Measurements from ENCODE around the gene TIMP4. TPM values are rescaled to one million over a fixed set of nuclear protein-coding genes. Genes with fewer than 3 reads are reported as not detected.

The TIMP4 gene
- 5.2 TPM for total RNA-seq
- long read RNA-seq, partial matches to known transcripts = 0 of 7 reads
- long read RNA-seq, other reads (novel, unspliced or antisense) = 3 of 7 reads

DNA sequence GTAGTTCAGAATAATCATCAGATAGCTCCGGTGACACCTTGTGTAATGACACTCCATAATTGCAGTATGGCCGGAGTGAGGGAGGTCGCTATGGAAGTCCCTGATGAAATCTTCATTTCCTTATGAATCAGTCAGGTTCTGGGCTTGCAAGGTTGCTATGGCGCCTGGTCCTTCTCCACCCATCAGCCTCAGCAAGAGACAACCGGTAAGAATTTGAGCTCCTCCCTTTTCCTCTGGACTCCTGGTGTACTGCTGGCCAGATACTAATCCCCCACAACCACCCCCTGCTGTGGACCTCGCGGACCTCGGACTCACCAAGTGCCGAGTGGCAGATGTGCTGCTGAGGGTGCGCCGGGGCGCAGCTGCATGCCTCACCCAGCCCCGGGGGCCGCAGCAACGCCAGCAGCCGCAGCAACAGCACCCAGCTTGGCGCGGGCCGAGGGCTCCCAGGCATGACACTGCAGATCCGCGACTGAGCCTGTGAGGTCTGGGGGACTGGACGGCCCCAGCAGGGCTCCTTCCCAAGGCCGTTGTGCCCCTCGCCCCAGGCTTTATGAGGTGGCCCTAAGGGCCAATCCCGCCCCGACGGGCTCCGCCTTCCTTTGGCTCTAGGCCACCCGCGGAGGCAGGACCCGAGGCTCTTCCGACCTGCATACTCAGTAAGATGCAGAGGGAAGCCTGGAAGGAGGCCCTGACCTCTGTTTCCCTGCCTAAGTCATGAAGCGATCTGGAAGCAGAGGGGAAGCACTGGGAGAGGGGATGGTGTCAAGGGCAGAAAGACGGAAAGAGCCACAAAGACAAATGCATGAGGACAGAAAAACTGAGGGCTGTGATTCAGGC, at the start of gene TIMP4:
Gene TIMP4 (minus strand): TSS at position 526 of the 840 bp plus-strand sequence. CDS start 72 bp downstream, at position 454.
- H3K4me3 ChIP-seq = peak within 1 kb of the TSS; percentile 53
- ATAC-seq (peak; percentile 58 to 64), DNase-seq (peak; percentile 46)
- no peaks in the 10 kb centered on the region for H3K9me3 ChIP-seq
- H3K4me1 ChIP-seq = no peaks in the 10 kb centered on the region
- H3K27me3 ChIP-seq (ENCODE audit: low read depth) = peaks cover 13% of the 10 kb centered on the region
- no peaks in the 10 kb centered on the region for H3K36me3 ChIP-seq
- TF ChIP-seq CTCF (IDR thresholded peaks at IDR 0.05) = no peak
- H3K27ac ChIP-seq = no peak within 1 kb of the TSS
- intact Hi-C loops (cut with DNase I) = no loop called here

DNA sequence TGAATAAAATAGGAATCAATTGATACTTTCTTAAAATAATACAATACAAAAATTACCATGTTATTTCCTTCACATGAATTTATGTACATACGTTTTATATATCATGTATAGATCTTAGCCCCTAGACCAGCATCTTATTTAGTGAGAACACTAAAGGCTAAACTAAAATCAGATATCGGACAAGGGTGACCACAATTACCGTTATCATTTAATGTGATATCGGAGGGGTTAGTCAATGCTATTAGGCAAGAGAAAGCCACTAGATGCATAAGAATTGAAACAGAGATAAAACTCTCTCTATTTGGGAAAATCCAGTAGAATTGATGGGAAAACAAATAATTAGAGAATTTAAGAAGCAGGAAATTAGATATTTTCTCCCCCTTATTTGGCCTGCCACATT, 46.5 kb upstream of the TIMP4 start:
- no peak overlapping the region for H3K4me3 ChIP-seq
- no peaks in the 10 kb centered on the region for H3K36me3 ChIP-seq
- H3K27ac ChIP-seq = no peak overlapping the region
- no peak for ATAC-seq
- intact Hi-C loops (cut with DNase I) = no loop called here
- no peaks in the 10 kb centered on the region for H3K9me3 ChIP-seq
- DNase-seq = no peak
- H3K27me3 ChIP-seq (ENCODE audit: low read depth) = no peaks in the 10 kb centered on the region
- TF ChIP-seq CTCF (IDR thresholded peaks at IDR 0.05) = no peak
- no peaks in the 10 kb centered on the region for H3K4me1 ChIP-seq

- Histone ChIP-seq H3K36me3 (no peaks in the 10 kb centered on the region), H3K9me3 (no peaks in the 10 kb centered on the region), H3K27me3 (ENCODE audit: low read depth) (no peaks in the 10 kb centered on the region), H3K27ac (no peak overlapping the region), H3K4me3 (no peak overlapping the region), H3K4me1 (no peaks in the 10 kb centered on the region)
- ATAC-seq (no peak), DNase-seq (no peak)
- TF ChIP-seq CTCF (IDR thresholded peaks at IDR 0.05) = no peak
- intact Hi-C loops (cut with DNase I) = no loop called here
Observed at GRCh38 chr3:12201813-12202212, 43.1 kb upstream of the TIMP4 start.

DNA sequence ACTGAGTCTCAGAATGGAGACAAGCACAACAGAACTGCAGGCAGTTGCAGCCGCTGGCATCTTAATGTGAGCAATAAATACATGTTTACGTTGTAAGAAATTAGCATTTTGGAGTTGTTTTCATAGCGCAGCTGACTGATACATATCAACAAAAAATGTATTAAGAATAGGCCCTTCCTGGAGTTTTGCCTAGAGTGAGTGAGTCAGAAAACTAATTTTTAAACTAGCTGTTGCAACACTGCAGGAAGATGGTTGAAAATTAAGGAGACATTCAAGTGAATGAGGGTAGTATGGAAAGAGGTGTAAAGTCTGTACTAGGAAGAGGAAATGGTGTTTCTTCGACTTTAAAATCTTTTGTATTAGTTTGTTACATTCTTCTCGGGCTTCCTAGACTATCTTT, 39.6 kb upstream of the TIMP4 start:
- TF ChIP-seq CTCF (IDR thresholded peaks at IDR 0.05) = no peak
- intact Hi-C loops (cut with DNase I) = no loop called here
- no peak for ATAC-seq

DNA sequence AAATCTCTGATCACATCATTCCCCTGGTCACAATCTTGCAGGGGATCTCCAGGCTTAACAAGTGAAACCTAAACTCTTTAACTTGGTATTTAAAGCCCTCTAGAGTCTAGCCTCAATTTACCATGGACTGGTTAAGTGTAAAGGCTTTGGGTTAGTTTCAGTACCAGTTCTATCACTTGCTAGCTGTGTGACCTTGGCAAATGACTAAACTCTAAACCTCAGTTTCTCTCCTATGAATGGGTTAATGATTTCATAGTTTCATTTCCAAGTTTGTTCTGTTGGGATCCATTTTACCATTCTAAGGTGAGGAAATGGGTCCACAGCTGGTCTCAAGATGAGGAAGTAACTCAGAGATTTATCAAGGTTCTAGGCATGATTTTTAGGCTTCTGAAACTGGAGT, 38.8 kb upstream of the TIMP4 start:
- no peak for DNase-seq
- no peak overlapping the region for H3K4me3 ChIP-seq
- H3K36me3 ChIP-seq = no peaks in the 10 kb centered on the region
- peaks cover 24% of the 10 kb centered on the region for H3K4me1 ChIP-seq
- intact Hi-C loops (cut with DNase I) = no loop called here
- no peaks in the 10 kb centered on the region for H3K27me3 ChIP-seq (ENCODE audit: low read depth)
- no peak overlapping the region for H3K27ac ChIP-seq
- H3K9me3 ChIP-seq = no peaks in the 10 kb centered on the region
- no peak for TF ChIP-seq CTCF (IDR thresholded peaks at IDR 0.05)
- no peak for ATAC-seq

More for the DNA sequence above, 39.6 kb upstream of the TIMP4 start:
- Histone ChIP-seq H3K36me3 (no peaks in the 10 kb centered on the region), H3K9me3 (no peaks in the 10 kb centered on the region), H3K4me3 (no peak overlapping the region), H3K4me1 (peaks cover 15% of the 10 kb centered on the region), H3K27me3 (ENCODE audit: low read depth) (no peaks in the 10 kb centered on the region), H3K27ac (no peak overlapping the region)
- no peak for DNase-seq
